PC-3 (cell line): ENCODE measurements around the gene JPH3. TPM values are rescaled to one million over a fixed set of nuclear protein-coding genes. Genes with fewer than 3 reads are reported as not detected.

ENCODE experiments used
- ATAC-seq: fragments of 200-7000 bp; cut with Tn5 transposase; 2 replicates; pipeline ENCODE4 v1.9.1; 2020; ENCODE audit warnings: mild to moderate bottlenecking, moderate library complexity
- BruUV-seq: library from RNA; stranded (reverse); fragments of 400-500 nt; replicated peaks from 2 replicates; lab custom pipeline; 2021; lab: Mats Ljungman, UMichigan
- CTCF ChIA-PET: fragments of 300-600 bp; sonication (Branson Sonifier 250); formaldehyde crosslinking; loops from one replicate; lab custom pipeline; 2022; ENCODE audit warnings: antibody characterized with exemption; lab: Charles Lee
- POLR2A ChIA-PET: fragments of 300-600 bp; sonication (Branson Sonifier 250); formaldehyde crosslinking; loops from one replicate; lab custom pipeline; 2022; ENCODE audit warnings: antibody characterized with exemption; ENCODE audit not compliant: unreplicated experiment; lab: Charles Lee
- DNase-seq: peaks from one replicate; pipeline ENCODE4 v3.0.0-alpha.2; 2015
- H2AFZ ChIP-seq: fragments of 300-600 bp; sonication (generic); 2 replicates; pipeline ENCODE4 v1.6.0; 2016; ENCODE audit warnings: antibody characterized with exemption, low read length
- H3F3A ChIP-seq: fragments of 300-600 bp; sonication (generic); one replicate; pipeline ENCODE4 v1.6.0; 2017; ENCODE audit warnings: antibody characterized with exemption, low read length, control low read depth, mild to moderate bottlenecking; ENCODE audit not compliant: unreplicated experiment
- H3K27ac ChIP-seq: fragments of 300-600 bp; sonication (generic); 2 replicates; pipeline ENCODE4 v1.5.1; 2016; ENCODE audit warnings: mild to moderate bottlenecking, low read length
- H3K27me3 ChIP-seq: fragments of 300-600 bp; sonication (generic); 2 replicates; pipeline ENCODE4 v1.6.1; 2016; ENCODE audit warnings: low read length, mixed read lengths
- H3K36me3 ChIP-seq: fragments of 300-600 bp; sonication (generic); 2 replicates; pipeline ENCODE4 v1.6.1; 2016; ENCODE audit warnings: low read depth, mixed run types, low read length, mixed read lengths
- H3K4me1 ChIP-seq: fragments of 300-600 bp; sonication (generic); 2 replicates; pipeline ENCODE4 v1.5.1; 2016; ENCODE audit warnings: low read length; ENCODE audit not compliant: insufficient read depth
- H3K4me2 ChIP-seq: fragments of 300-600 bp; sonication (generic); 2 replicates; pipeline ENCODE4 v1.6.0; 2016; ENCODE audit warnings: low read length
- H3K4me3 ChIP-seq: fragments of 300-600 bp; sonication (generic); 2 replicates; pipeline ENCODE4 v1.5.1; 2016; ENCODE audit warnings: mild to moderate bottlenecking, low read length, mixed read lengths
- H3K79me2 ChIP-seq: fragments of 300-600 bp; sonication (generic); 2 replicates; pipeline ENCODE4 v1.6.1; 2017; ENCODE audit warnings: low read length, mixed read lengths
- H3K9ac ChIP-seq: fragments of 300-600 bp; sonication (generic); 2 replicates; pipeline ENCODE4 v1.6.0; 2016; ENCODE audit warnings: mild to moderate bottlenecking, low read length
- H3K9me2 ChIP-seq: fragments of 300-600 bp; sonication (generic); replicated peaks from 2 replicates; pipeline ENCODE4 v1.6.1; 2016; ENCODE audit warnings: mixed run types, low read length, mixed read lengths
- H3K9me3 ChIP-seq: fragments of 300-600 bp; sonication (generic); 2 replicates; pipeline ENCODE4 v1.6.1; 2016; ENCODE audit warnings: low read length, mixed read lengths
- H4K20me1 ChIP-seq: fragments of 300-600 bp; sonication (generic); 2 replicates; pipeline ENCODE4 v1.6.1; 2016; ENCODE audit warnings: low read length, mixed read lengths
- CTCF ChIP-seq: fragments of 300-600 bp; sonication (generic); conservative IDR thresholded peaks from 2 replicates; pipeline ENCODE4 v1.5.1; 2017; ENCODE audit warnings: antibody characterized with exemption, low read depth, mild to moderate bottlenecking, low read length
- EZH2 ChIP-seq: fragments of 300-600 bp; sonication (generic); IDR thresholded peaks from one replicate; pipeline ENCODE4 v1.6.1; 2017; ENCODE audit warnings: antibody characterized with exemption, mild to moderate bottlenecking, low read length; ENCODE audit not compliant: unreplicated experiment
- EZH2phosphoT487 ChIP-seq: fragments of 300-600 bp; sonication (generic); IDR thresholded peaks from 2 replicates; pipeline ENCODE4 v1.6.1; 2018; ENCODE audit warnings: mild to moderate bottlenecking, antibody characterized with exemption, low read length, borderline replicate concordance
- intact Hi-C: fragments of 100-400 bp; cut with micrococcal nuclease; formaldehyde crosslinking; loops from 2 replicates; pipeline ENCODE4 v1.9.0; 2023
- total RNA-seq: library from RNA; depleted of rRNA; stranded (reverse); fragments of >200 nt; gene quantifications from 2 replicates; pipeline ENCODE4 v1.2.3, GENCODE V29; 2014

JPH3 gene
- total RNA-seq, 1 experiment from 2014 or later, result not detected

GRCh38 chr16:87634411-87634810, 32.1 kb downstream of the JPH3 start:
- intact Hi-C loops, result no loop called here
- no TSS peak for BruUV-seq
- H3K9me3 ChIP-seq, result no peaks in the 10 kb centered on the region
- no peak overlapping the region for H3K9ac ChIP-seq
- H3K79me2 ChIP-seq, result no peaks in the 10 kb centered on the region
- ATAC-seq, result no peak
- H3K4me3 ChIP-seq, result no peak overlapping the region
- H3K9me2 ChIP-seq, result no peaks in the 10 kb centered on the region
- ChIA-PET CTCF (no interaction called here), POLR2A (no interaction called here)
- peaks cover 15% of the 10 kb centered on the region for H3K27me3 ChIP-seq
- H3K4me1 ChIP-seq, result peaks cover 3% of the 10 kb centered on the region; the same call in 1 of the 2 replicates
- no peak overlapping the region for H3K4me2 ChIP-seq
- H2AFZ ChIP-seq, result no peak overlapping the region
- no peaks in the 10 kb centered on the region for H3K36me3 ChIP-seq
- no peak overlapping the region for H3K27ac ChIP-seq
- H3F3A ChIP-seq, result no peaks in the 10 kb centered on the region
- no peaks in the 10 kb centered on the region for H4K20me1 ChIP-seq
- no peak for DNase-seq
- TF ChIP-seq EZH2phosphoT487 (no peak), EZH2 (no peak), CTCF (no peak)

GRCh38 chr16:87635541-87636049, 33.3 kb downstream of the JPH3 start:
- H3K9me2 ChIP-seq, result no peaks in the 10 kb centered on the region
- peaks cover 20% of the 10 kb centered on the region for H3K27me3 ChIP-seq
- H3K4me3 ChIP-seq, result peak overlapping the region; percentile 72
- no peaks in the 10 kb centered on the region for H3K79me2 ChIP-seq
- peak overlapping the region; percentile 94 for H2AFZ ChIP-seq
- peak; percentile 84 for ATAC-seq
- H3F3A ChIP-seq, result no peaks in the 10 kb centered on the region
- peak; percentile 57 for DNase-seq
- H3K9me3 ChIP-seq, result no peaks in the 10 kb centered on the region
- BruUV-seq, result no TSS peak
- intact Hi-C loops, result loop anchor here (1.0 to 5.0 kb wide), 2 partner anchors 47 to 218 kb away; no protein-coding TSS in a partner anchor
- peak overlapping the region; percentile 97 for H3K4me2 ChIP-seq
- CTCF ChIA-PET, result interaction anchor here (0.5 to 1.8 kb wide), 9 partner anchors 36 to 219 kb away, joined by 3 to 16 read pairs (median 5); no protein-coding TSS in a partner anchor
- peaks cover 3% of the 10 kb centered on the region; the same call in 1 of the 2 replicates for H3K4me1 ChIP-seq
- H3K36me3 ChIP-seq, result no peaks in the 10 kb centered on the region
- TF ChIP-seq CTCF (peak; percentile 81), EZH2 (no peak)
- no peak overlapping the region for H3K27ac ChIP-seq
- no peaks in the 10 kb centered on the region for H4K20me1 ChIP-seq
- peak overlapping the region; percentile 29; the same call in 1 of the 2 replicates for H3K9ac ChIP-seq
- POLR2A ChIA-PET, result no interaction called here

- H3K4me2 ChIP-seq, result peak overlapping the region; percentile 97
- no TSS peak for BruUV-seq
- no peaks in the 10 kb centered on the region for H3F3A ChIP-seq
- H3K9me3 ChIP-seq, result no peaks in the 10 kb centered on the region
- H2AFZ ChIP-seq, result peak overlapping the region; percentile 94
- DNase-seq (peak; percentile 76), ATAC-seq (peak; percentile 88)
- peaks cover 20% of the 10 kb centered on the region for H3K27me3 ChIP-seq
- H3K27ac ChIP-seq, result no peak overlapping the region
- TF ChIP-seq CTCF (peak; percentile 69), EZH2phosphoT487 (no peak), EZH2 (no peak)
- H3K36me3 ChIP-seq, result no peaks in the 10 kb centered on the region
- peaks cover 3% of the 10 kb centered on the region; the same call in 1 of the 2 replicates for H3K4me1 ChIP-seq
- no peaks in the 10 kb centered on the region for H3K79me2 ChIP-seq
- H3K4me3 ChIP-seq, result peak overlapping the region; percentile 72
- ChIA-PET CTCF (interaction anchor here (0.5 to 1.8 kb wide), 7 partner anchors 37 to 219 kb away, joined by 3 to 16 read pairs (median 6); no protein-coding TSS in a partner anchor), POLR2A (interaction anchor here (0.6 kb wide), 1 partner anchor 242 kb away, joined by 4 read pairs; no protein-coding TSS in a partner anchor)
- intact Hi-C loops, result loop anchor here (1.0 to 5.0 kb wide), 2 partner anchors 48 to 219 kb away; no protein-coding TSS in a partner anchor
- peak overlapping the region; percentile 29; the same call in 1 of the 2 replicates for H3K9ac ChIP-seq
- H4K20me1 ChIP-seq, result no peaks in the 10 kb centered on the region
- no peaks in the 10 kb centered on the region for H3K9me2 ChIP-seq
These were observed 33.9 kb downstream of the JPH3 start for GRCh38 chr16:87636050-87636684.
